Stomach (tissue), 9 donors: ENCODE data around the gene C18orf63. TPM values are rescaled to one million over a fixed set of nuclear protein-coding genes. Genes with fewer than 3 reads are reported as not detected.

ENCODE experiments used
- DNase-seq, 2 donors: peaks; one replicate each; pipeline versions ENCODE4 v3.0.0 to v3.0.0-alpha.2; 2013 to 2019
- H3K27ac ChIP-seq, 5 donors: fragments of 200-600 bp in 4 of 5; sonication (generic) in 4 of 5; one replicate each; pipeline ENCODE4 v1.5.1; 2013 to 2019; ENCODE audit warnings: mild to moderate bottlenecking in 1 of 5, moderate library complexity in 1 of 5
- H3K27me3 ChIP-seq, 3 donors: fragments of 200-600 bp; sonication (generic); one replicate each; pipeline ENCODE4 v1.5.1; 2017 to 2019; ENCODE audit warnings: mixed run types in 1 of 3
- H3K36me3 ChIP-seq, 4 donors: fragments of 200-600 bp; sonication (generic); 1 replicate in 3 of 4; 2 replicates in 1 of 4; pipeline ENCODE4 v1.5.1; 2016 to 2019
- H3K4me1 ChIP-seq, 4 donors: fragments of 200-600 bp; sonication (generic); one replicate each; pipeline ENCODE4 v1.5.1; 2016 to 2019
- H3K4me3 ChIP-seq, 4 donors: fragments of 200-600 bp; sonication (generic) in 3 of 4; one replicate each; pipeline ENCODE4 v1.5.1; 2016 to 2019; ENCODE audit warnings: mild to moderate bottlenecking in 1 of 4
- H3K9me3 ChIP-seq, 4 donors: fragments of 200-600 bp; sonication (generic); one replicate each; pipeline ENCODE4 v1.5.1; 2016 to 2019
- EP300 ChIP-seq: sonication (generic); formaldehyde crosslinking; IDR thresholded peaks from one replicate; pipeline ENCODE4 v1.6.1; 2017; ENCODE audit warnings: antibody characterized with exemption
- POLR2A ChIP-seq, 4 donors: fragments of 450-650 bp; IDR thresholded peaks; one replicate each; pipeline ENCODE4 v1.6.1; 2016; ENCODE audit warnings: antibody characterized with exemption in 4 of 4, control low read depth in 2 of 4, mild to moderate bottlenecking in 1 of 4, moderate library complexity in 1 of 4
- POLR2AphosphoS5 ChIP-seq, 3 donors: sonication (generic); formaldehyde crosslinking; IDR thresholded peaks; one replicate each; pipeline ENCODE4 v1.6.1; 2016; ENCODE audit warnings: antibody characterized with exemption in 3 of 3
- WGBS, 5 donors: extraction: QIAGEN DNeasy Blood & Tissue Kit in 3 of 5; methylation state at CpG; one replicate each; pipeline versions ENCODE4 v1.1.5 to v1.1.7; 2013 to 2018; 5-methylcytosine and 5-hydroxymethylcytosine counted together
- intact Hi-C: fragments of 100-400 bp; cut with DNase I; formaldehyde crosslinking; loops from one replicate; pipeline ENCODE4 v1.15.1; 2023; ENCODE audit warnings: low total_unique reads
- polyA plus RNA-seq, 3 donors: library from polyadenylated mRNA; stranded (reverse); fragments of 200-250 nt; gene quantifications; one replicate each; pipeline ENCODE4 v1.2.3, GENCODE V29; 2013
- total RNA-seq, 5 donors: library from RNA; depleted of rRNA; stranded (reverse); fragments of >200 nt; gene quantifications; one replicate each; pipeline versions ENCODE4 v1.1.0 to v1.2.3, GENCODE V29; 2014 to 2016
- TF ChIP-seq, protein P1 (sequence below), 7 experiments: fragments of 450-650 bp in 4 of 7; fragments of 200-600 bp in 3 of 7; sonication (generic) in 3 of 7; IDR thresholded peaks; one replicate each; pipeline ENCODE4 v1.5.1; 2016 to 2019; ENCODE audit warnings: antibody characterized with exemption in 7 of 7, control low read depth in 2 of 7, mild to moderate bottlenecking in 1 of 7
- donor health status: healthy with polysubstance abuse.
- donor health status: Bipolar disorder and iron deficiency.
- donor health status: healthy.

C18orf63 gene
- total and polyA plus RNA-seq, 8 donors, result not detected

GRCh38 chr18:74395648-74396154 is 80.1 kb downstream of the C18orf63 start:
- H3K27ac ChIP-seq, result peak overlapping the region in 3 of 5 donors; percentile 29 to 42 (median 30)

GRCh38 chr18:74396171-74397169 is 80.8 kb downstream of the C18orf63 start:
- DNase-seq, result peak in 1 of 2 donors; percentile 72
- WGBS, 5 donors, result 29 to 51% (median 36%) methylated on average over 16 of the region's 16 CpGs
- H3K27me3 ChIP-seq, result no peaks in the 10 kb centered on the region
- TF ChIP-seq EP300, result no peak
- TF ChIP-seq, protein P1, sequence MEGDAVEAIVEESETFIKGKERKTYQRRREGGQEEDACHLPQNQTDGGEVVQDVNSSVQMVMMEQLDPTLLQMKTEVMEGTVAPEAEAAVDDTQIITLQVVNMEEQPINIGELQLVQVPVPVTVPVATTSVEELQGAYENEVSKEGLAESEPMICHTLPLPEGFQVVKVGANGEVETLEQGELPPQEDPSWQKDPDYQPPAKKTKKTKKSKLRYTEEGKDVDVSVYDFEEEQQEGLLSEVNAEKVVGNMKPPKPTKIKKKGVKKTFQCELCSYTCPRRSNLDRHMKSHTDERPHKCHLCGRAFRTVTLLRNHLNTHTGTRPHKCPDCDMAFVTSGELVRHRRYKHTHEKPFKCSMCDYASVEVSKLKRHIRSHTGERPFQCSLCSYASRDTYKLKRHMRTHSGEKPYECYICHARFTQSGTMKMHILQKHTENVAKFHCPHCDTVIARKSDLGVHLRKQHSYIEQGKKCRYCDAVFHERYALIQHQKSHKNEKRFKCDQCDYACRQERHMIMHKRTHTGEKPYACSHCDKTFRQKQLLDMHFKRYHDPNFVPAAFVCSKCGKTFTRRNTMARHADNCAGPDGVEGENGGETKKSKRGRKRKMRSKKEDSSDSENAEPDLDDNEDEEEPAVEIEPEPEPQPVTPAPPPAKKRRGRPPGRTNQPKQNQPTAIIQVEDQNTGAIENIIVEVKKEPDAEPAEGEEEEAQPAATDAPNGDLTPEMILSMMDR (IDR thresholded peaks at IDR 0.05), result no peak
- no peak for TF ChIP-seq POLR2AphosphoS5 (IDR thresholded peaks at IDR 0.05)
- TF ChIP-seq POLR2A (IDR thresholded peaks at IDR 0.05), result no peak
- intact Hi-C loops, result no loop called here
- H3K4me3 ChIP-seq, result no peak overlapping the region
- peak overlapping the region in 4 of 5 donors; percentile 16 to 42 (median 30) for H3K27ac ChIP-seq
- peaks cover 0 to 19% (median 12%) of the 10 kb centered on the region in 4 donors for H3K4me1 ChIP-seq
- H3K36me3 ChIP-seq, result no peaks in the 10 kb centered on the region
- no peaks in the 10 kb centered on the region for H3K9me3 ChIP-seq

More at GRCh38 chr18:74395648-74396154, 80.1 kb downstream of the C18orf63 start:
- Histone ChIP-seq H3K4me3 (no peak overlapping the region), H3K27me3 (no peaks in the 10 kb centered on the region), H3K9me3 (no peaks in the 10 kb centered on the region), H3K4me1 (peaks cover 0 to 19% (median 12%) of the 10 kb centered on the region in 4 donors), H3K36me3 (no peaks in the 10 kb centered on the region)
- intact Hi-C loops, result no loop called here
- TF ChIP-seq, protein P1 (IDR thresholded peaks at IDR 0.05), result no peak
- TF ChIP-seq POLR2A (IDR thresholded peaks at IDR 0.05) (no peak), EP300 (no peak), POLR2AphosphoS5 (IDR thresholded peaks at IDR 0.05) (no peak)
- WGBS, 5 donors, result 38 to 67% (median 50%) methylated on average over 9 of the region's 9 CpGs
- DNase-seq, result peak in 1 of 2 donors; percentile 36

DNA sequence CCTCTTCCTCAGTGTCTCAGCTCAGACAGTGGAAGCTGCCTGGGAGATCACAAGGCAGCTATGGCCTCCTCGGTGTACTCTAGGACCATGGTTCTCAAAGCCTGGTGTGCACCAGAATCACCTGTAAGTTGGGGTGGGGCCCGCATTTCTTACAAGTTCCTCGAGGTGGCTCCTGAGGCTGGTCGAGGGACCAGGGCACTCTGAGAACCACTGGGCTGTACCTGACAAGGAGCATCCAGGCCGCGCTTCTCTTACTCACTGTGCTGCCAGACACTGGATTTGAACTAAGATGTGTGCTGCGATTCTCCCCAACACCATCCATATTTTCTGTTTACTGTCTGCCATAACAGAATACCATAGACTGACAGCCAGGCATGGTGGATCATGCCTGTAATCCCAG is 81.9 kb downstream of the C18orf63 start:
- H3K4me3 ChIP-seq, result no peak overlapping the region
- no peak overlapping the region for H3K27ac ChIP-seq
- H3K36me3 ChIP-seq, result no peaks in the 10 kb centered on the region
- 76 to 87% (median 81%) methylated on average over 7 of the region's 7 CpGs for whole genome bisulfite sequencing, 5 donors
- no peaks in the 10 kb centered on the region for H3K27me3 ChIP-seq
- H3K4me1 ChIP-seq, result peaks cover 0 to 19% (median 12%) of the 10 kb centered on the region in 4 donors
- peak in 1 of 2 donors; percentile 29 for DNase-seq
- TF ChIP-seq EP300 (no peak), POLR2AphosphoS5 (IDR thresholded peaks at IDR 0.05) (no peak), POLR2A (IDR thresholded peaks at IDR 0.05) (no peak)
- TF ChIP-seq, protein P1 (IDR thresholded peaks at IDR 0.05), result no peak
- H3K9me3 ChIP-seq, result no peaks in the 10 kb centered on the region
- intact Hi-C loops, result no loop called here

DNA sequence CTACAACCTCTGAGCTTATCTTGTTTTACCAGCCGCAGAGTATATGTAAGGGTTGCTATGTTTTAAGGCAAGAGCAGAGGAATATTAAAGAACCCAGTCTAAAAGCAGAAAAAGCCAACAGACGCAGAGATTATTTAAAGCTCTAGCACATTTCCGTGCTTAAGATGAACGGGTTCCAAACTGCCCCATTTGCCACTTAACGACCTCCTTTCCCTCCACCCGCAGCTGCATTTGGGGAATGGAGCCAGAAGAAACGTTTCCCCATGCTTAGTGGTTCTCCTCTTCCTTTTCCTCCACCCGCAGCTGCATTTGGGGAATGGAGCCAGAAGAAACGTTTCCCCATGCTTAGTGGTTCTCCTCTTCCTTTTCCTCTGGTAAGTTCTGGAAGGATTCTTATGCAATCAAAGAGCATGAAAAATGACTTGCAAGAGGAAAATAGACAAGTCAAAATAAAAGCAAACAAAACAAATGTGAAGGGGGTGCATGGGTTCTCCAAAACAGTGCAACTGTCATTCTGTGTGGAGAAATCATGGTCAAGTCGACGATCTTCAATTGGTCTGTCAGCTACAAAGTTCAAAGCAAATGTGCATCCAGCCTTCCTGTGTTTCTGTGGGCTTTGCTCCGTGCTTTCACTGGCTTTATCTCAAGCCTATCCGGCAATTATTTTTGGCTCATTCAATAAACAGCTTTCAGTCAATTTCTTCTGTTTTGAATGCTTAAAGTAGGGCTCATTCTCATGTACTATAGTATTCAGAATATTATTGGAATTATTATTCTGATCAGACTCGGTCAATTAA is 83.7 kb downstream of the C18orf63 start:
- TF ChIP-seq, protein P1 (IDR thresholded peaks at IDR 0.05), result no peak
- TF ChIP-seq EP300 (no peak), POLR2AphosphoS5 (IDR thresholded peaks at IDR 0.05) (no peak), POLR2A (IDR thresholded peaks at IDR 0.05) (no peak)
- intact Hi-C loops, result no loop called here
- H3K36me3 ChIP-seq, result no peaks in the 10 kb centered on the region
- peaks cover 0 to 19% (median 12%) of the 10 kb centered on the region in 4 donors for H3K4me1 ChIP-seq
- no peaks in the 10 kb centered on the region for H3K9me3 ChIP-seq
- no peak for DNase-seq
- H3K27me3 ChIP-seq, result no peaks in the 10 kb centered on the region
- no peak overlapping the region for H3K27ac ChIP-seq
- no peak overlapping the region for H3K4me3 ChIP-seq
- WGBS, 5 donors, result 28 to 48% (median 43%) methylated on average over 14 of the region's 14 CpGs
